MCF 10A (cell line): Measurements from ENCODE around the gene TNIK. TPM values are rescaled to one million over a fixed set of nuclear protein-coding genes. Genes with fewer than 3 reads are reported as not detected.

Experiments used
- BruUV-seq: library from RNA; stranded (reverse); fragments of 400-500 nt; replicated peaks from 2 replicates; lab custom pipeline; 2021; lab: Mats Ljungman, UMichigan
- CTCF ChIA-PET: fragments of 300-600 bp; sonication (Branson Sonifier 250); formaldehyde crosslinking; extraction: SDS; loops from one replicate; lab custom pipeline; 2021; ENCODE audit warnings: antibody characterized with exemption, inconsistent platforms; lab: Yijun Ruan, JAX
- POLR2A ChIA-PET: fragments of 300-600, 350-650 bp; sonication (Branson Sonifier 250); formaldehyde crosslinking; extraction: SDS; loops from one replicate; lab custom pipeline; 2020; ENCODE audit warnings: antibody characterized with exemption, inconsistent platforms; lab: Yijun Ruan, JAX
- DNase-seq: peaks from one replicate; pipeline ENCODE4 v3.0.0-alpha.2; 2018; ENCODE audit not compliant: unreplicated experiment
- H3K27ac Mint-ChIP-seq: one replicate; pipeline ENCODE4 v1.8.0; 2022; ENCODE audit warnings: mild to moderate bottlenecking, low read depth, mixed read lengths; ENCODE audit not compliant: unreplicated experiment
- H3K27me3 Mint-ChIP-seq: one replicate; pipeline ENCODE4 v1.8.0; 2022; ENCODE audit warnings: mixed read lengths; ENCODE audit not compliant: insufficient read depth, unreplicated experiment
- H3K36me3 Mint-ChIP-seq: one replicate; pipeline ENCODE4 v1.8.0; 2022; ENCODE audit warnings: mild to moderate bottlenecking, moderate library complexity, mixed read lengths; ENCODE audit not compliant: insufficient read depth, unreplicated experiment
- H3K4me1 Mint-ChIP-seq: one replicate; pipeline ENCODE4 v1.8.0; 2022; ENCODE audit warnings: mixed read lengths; ENCODE audit not compliant: insufficient read depth, unreplicated experiment
- H3K4me3 Mint-ChIP-seq: one replicate; pipeline ENCODE4 v1.8.0; 2022; ENCODE audit warnings: mild to moderate bottlenecking, moderate library complexity, mixed read lengths; ENCODE audit not compliant: unreplicated experiment
- H3K9me3 Mint-ChIP-seq: one replicate; pipeline ENCODE4 v1.8.0; 2022; ENCODE audit warnings: mixed read lengths; ENCODE audit not compliant: unreplicated experiment
- CTCF ChIP-seq: fragments of 200-600 bp; IDR thresholded peaks from one replicate; pipeline ENCODE4 v1.8.0; 2022; ENCODE audit warnings: antibody characterized with exemption, mild to moderate bottlenecking; ENCODE audit not compliant: unreplicated experiment
- intact Hi-C: fragments of 100-400 bp; cut with micrococcal nuclease; formaldehyde crosslinking; loops from 2 replicates; pipeline ENCODE4 v1.14.1; 2022
- total RNA-seq: library from RNA; stranded (reverse); gene quantifications from 2 replicates; pipeline ENCODE4 v1.2.3, GENCODE V29; 2022

The TNIK gene
- total RNA-seq, 1 experiment from 2014 or later = 3.4 TPM

GRCh38 chr3:171028025-171028778 lies 432.0 kb downstream of the TNIK start:
- Mint-ChIP-seq H3K27me3 (no peaks in the 10 kb centered on the region), H3K4me3 (no peak overlapping the region), H3K9me3 (no peaks in the 10 kb centered on the region), H3K36me3 (no peaks in the 10 kb centered on the region), H3K27ac (no peak overlapping the region), H3K4me1 (no peaks in the 10 kb centered on the region)
- no peak for TF ChIP-seq CTCF
- no peak for DNase-seq
- intact Hi-C loops = no loop called here
- BruUV-seq = no TSS peak
- ChIA-PET CTCF (interaction anchor here (0.6 kb wide), 1 partner anchor 12 kb away, joined by 3 read pairs; no protein-coding TSS in a partner anchor), POLR2A (interaction anchor here (0.7 kb wide), 1 partner anchor 43 kb away, joined by 3 read pairs; no protein-coding TSS in a partner anchor)

GRCh38 chr3:171026597-171027293 lies 433.5 kb downstream of the TNIK start, which contains the start of gene SLC2A2:
SLC2A2 (minus strand) TSS chr3:171026720; CDS start chr3:171026670, 50 bp downstream.
- TF ChIP-seq CTCF = no peak
- Mint-ChIP-seq H3K4me3 (no peak within 1 kb of the TSS), H3K27me3 (no peaks in the 10 kb centered on the region), H3K36me3 (no peaks in the 10 kb centered on the region), H3K9me3 (no peaks in the 10 kb centered on the region), H3K4me1 (no peaks in the 10 kb centered on the region), H3K27ac (no peak within 1 kb of the TSS)
- DNase-seq = no peak
- POLR2A ChIA-PET = no interaction called here
- intact Hi-C loops = no loop called here
- BruUV-seq = no TSS peak
- CTCF ChIA-PET = interaction anchor here (0.9 kb wide), 1 partner anchor 160 kb away, joined by 3 read pairs; no protein-coding TSS in a partner anchor

GRCh38 chr3:171023566-171023965 lies 436.6 kb downstream of the TNIK start:
- Mint-ChIP-seq H3K27ac (no peak overlapping the region), H3K9me3 (no peaks in the 10 kb centered on the region), H3K36me3 (no peaks in the 10 kb centered on the region), H3K4me1 (no peaks in the 10 kb centered on the region), H3K4me3 (no peak overlapping the region), H3K27me3 (no peaks in the 10 kb centered on the region)
- intact Hi-C loops = no loop called here
- ChIA-PET CTCF (no interaction called here), POLR2A (no interaction called here)
- no peak for DNase-seq
- no TSS peak for BruUV-seq
- TF ChIP-seq CTCF = no peak

- Mint-ChIP-seq H3K27me3 (no peaks in the 10 kb centered on the region), H3K9me3 (no peaks in the 10 kb centered on the region), H3K4me3 (no peak overlapping the region), H3K36me3 (no peaks in the 10 kb centered on the region), H3K4me1 (no peaks in the 10 kb centered on the region), H3K27ac (no peak overlapping the region)
- TF ChIP-seq CTCF = no peak
- no peak for DNase-seq
- CTCF ChIA-PET = no interaction called here
- intact Hi-C loops = no loop called here
- BruUV-seq = no TSS peak
- POLR2A ChIA-PET = no interaction called here
Observed at GRCh38 chr3:171021377-171021776, 438.8 kb downstream of the TNIK start.
